Measurements from ENCODE around the gene ADAMTS15. TPM values are rescaled to one million over a fixed set of nuclear protein-coding genes. Genes with fewer than 3 reads are reported as not detected.

ADAMTS15 gene
- total and polyA plus RNA-seq, 12 donors, result 0.68 to 3.7 (median 2.2) TPM

GRCh38 chr11:130402570-130402969 lies 45.9 kb upstream of the ADAMTS15 start:
- H3K27ac ChIP-seq, result peak overlapping the region in 2 of 5 donors; percentile 27 to 62
- peaks cover 0 to under 1% of the 10 kb centered on the region in 2 donors for H3K4me1 ChIP-seq (replicated peaks in 1 of 2)
- H3K27me3 ChIP-seq, result no peaks in the 10 kb centered on the region
- TF ChIP-seq POLR2A (IDR thresholded peaks at IDR 0.05) (no peak), CTCF (IDR thresholded peaks at IDR 0.05) (no peak)
- intact Hi-C loops (cut with DNase I), result no loop called here
- DNase-seq, result no peak
- H3K4me3 ChIP-seq, result no peak overlapping the region
- H3K36me3 ChIP-seq (replicated peaks in 1 of 2), result no peaks in the 10 kb centered on the region
- H3K9me3 ChIP-seq (replicated peaks in 1 of 3), result no peaks in the 10 kb centered on the region
- 46 to 67% (median 60%) methylated on average over 2 of the region's 2 CpGs for WGBS, 4 donors

- H3K4me1 ChIP-seq (replicated peaks in 1 of 2), result peaks cover 0 to 8% of the 10 kb centered on the region in 2 donors
- intact Hi-C loops (cut with DNase I), result no loop called here
- 68 to 77% (median 73%) methylated on average over 10 to 11 of the region's 11 CpGs for WGBS, 4 donors
- no peaks in the 10 kb centered on the region for H3K9me3 ChIP-seq (replicated peaks in 1 of 3)
- H3K27me3 ChIP-seq, result no peaks in the 10 kb centered on the region
- no peak for TF ChIP-seq CTCF (IDR thresholded peaks at IDR 0.05)
- TF ChIP-seq POLR2A (IDR thresholded peaks at IDR 0.05), result no peak
- H3K36me3 ChIP-seq (replicated peaks in 1 of 2), result no peaks in the 10 kb centered on the region
- no peak overlapping the region for H3K4me3 ChIP-seq
- H3K27ac ChIP-seq, result peak overlapping the region in 2 of 5 donors; percentile 27 to 62
- peak in 2 of 7 donors; percentile 29 to 61 for DNase-seq
Observed at GRCh38 chr11:130403271-130403804, 45.1 kb upstream of the ADAMTS15 start.

- WGBS, 4 donors, result 83 to 87% (median 84%) methylated on average over 3 of the region's 3 CpGs
- DNase-seq, result no peak
- intact Hi-C loops (cut with DNase I), result no loop called here
- H3K4me1 ChIP-seq (replicated peaks in 1 of 2), result peaks cover 0 to 9% of the 10 kb centered on the region in 2 donors
- no peaks in the 10 kb centered on the region for H3K9me3 ChIP-seq (replicated peaks in 1 of 3)
- peak overlapping the region in 1 of 5 donors; percentile 62 for H3K27ac ChIP-seq
- TF ChIP-seq POLR2A (IDR thresholded peaks at IDR 0.05), result no peak
- no peak for TF ChIP-seq CTCF (IDR thresholded peaks at IDR 0.05)
- H3K36me3 ChIP-seq (replicated peaks in 1 of 2), result no peaks in the 10 kb centered on the region
- H3K4me3 ChIP-seq, result no peak overlapping the region
- no peaks in the 10 kb centered on the region for H3K27me3 ChIP-seq
Observed at GRCh38 chr11:130403967-130404366, 44.5 kb upstream of the ADAMTS15 start.

- Histone ChIP-seq H3K4me1 (replicated peaks in 1 of 2) (peaks cover 0 to 9% of the 10 kb centered on the region in 2 donors), H3K9me3 (replicated peaks in 1 of 3) (no peaks in the 10 kb centered on the region), H3K4me3 (no peak overlapping the region), H3K27me3 (no peaks in the 10 kb centered on the region), H3K27ac (no peak overlapping the region), H3K36me3 (replicated peaks in 1 of 2) (no peaks in the 10 kb centered on the region)
- DNase-seq, result no peak
- TF ChIP-seq POLR2A (IDR thresholded peaks at IDR 0.05), result no peak
- TF ChIP-seq CTCF (IDR thresholded peaks at IDR 0.05), result no peak
- WGBS, 4 donors, result 86 to 89% (median 88%) methylated on average over 3 to 5 of the region's 5 CpGs
- intact Hi-C loops (cut with DNase I), result no loop called here
Observed at GRCh38 chr11:130404727-130405126, 43.7 kb upstream of the ADAMTS15 start.
